Rectal smooth muscle tissue (tissue), 1 donor: ENCODE results near the gene RGS12.

Experiments
- H3K27ac ChIP-seq: one replicate; pipeline ENCODE4 v1.7.0; 2013; ENCODE audit warnings: low read depth, low read length, inconsistent platforms
- H3K27me3 ChIP-seq: one replicate; pipeline ENCODE4 v1.7.0; 2013; ENCODE audit warnings: low read length; ENCODE audit not compliant: control insufficient read depth, insufficient read depth
- H3K36me3 ChIP-seq: one replicate; pipeline ENCODE4 v1.7.0; 2013; ENCODE audit warnings: low read length; ENCODE audit not compliant: control insufficient read depth, insufficient read depth
- H3K4me1 ChIP-seq: one replicate; pipeline ENCODE4 v1.7.0; 2013; ENCODE audit warnings: low read length; ENCODE audit not compliant: control insufficient read depth, insufficient read depth
- H3K4me3 ChIP-seq: one replicate; pipeline ENCODE4 v1.7.0; 2013; ENCODE audit warnings: low read length
- H3K9ac ChIP-seq: one replicate; pipeline ENCODE4 v1.7.0; 2013; ENCODE audit warnings: low read length

RGS12 gene

DNA sequence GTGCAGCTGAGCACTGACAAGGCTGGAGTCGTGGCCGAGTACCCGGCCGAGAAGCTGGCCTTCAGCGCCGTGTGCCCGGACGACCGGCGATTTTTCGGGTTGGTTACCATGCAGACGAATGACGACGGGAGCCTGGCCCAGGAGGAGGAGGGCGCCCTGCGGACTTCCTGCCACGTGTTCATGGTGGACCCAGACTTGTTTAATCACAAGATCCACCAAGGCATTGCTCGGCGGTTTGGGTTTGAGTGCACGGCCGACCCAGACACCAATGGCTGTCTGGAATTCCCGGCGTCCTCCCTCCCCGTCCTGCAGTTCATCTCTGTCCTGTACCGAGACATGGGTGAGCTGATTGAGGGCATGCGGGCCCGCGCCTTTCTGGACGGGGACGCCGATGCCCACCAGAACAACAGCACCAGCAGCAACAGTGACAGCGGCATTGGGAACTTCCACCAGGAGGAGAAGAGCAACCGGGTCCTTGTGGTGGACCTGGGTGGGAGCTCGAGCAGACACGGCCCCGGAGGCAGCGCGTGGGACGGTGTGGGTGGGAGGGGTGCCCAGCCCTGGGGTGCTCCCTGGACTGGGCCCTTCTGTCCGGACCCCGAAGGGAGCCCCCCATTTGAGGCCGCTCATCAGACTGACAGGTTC, 24.3 kb downstream of the RGS12 start:
- no peaks in the 10 kb centered on the region for H3K36me3 ChIP-seq
- no peak overlapping the region for H3K4me3 ChIP-seq
- H3K9ac ChIP-seq, result no peak overlapping the region
- no peaks in the 10 kb centered on the region for H3K4me1 ChIP-seq
- no peak overlapping the region for H3K27ac ChIP-seq
- no peaks in the 10 kb centered on the region for H3K27me3 ChIP-seq

DNA sequence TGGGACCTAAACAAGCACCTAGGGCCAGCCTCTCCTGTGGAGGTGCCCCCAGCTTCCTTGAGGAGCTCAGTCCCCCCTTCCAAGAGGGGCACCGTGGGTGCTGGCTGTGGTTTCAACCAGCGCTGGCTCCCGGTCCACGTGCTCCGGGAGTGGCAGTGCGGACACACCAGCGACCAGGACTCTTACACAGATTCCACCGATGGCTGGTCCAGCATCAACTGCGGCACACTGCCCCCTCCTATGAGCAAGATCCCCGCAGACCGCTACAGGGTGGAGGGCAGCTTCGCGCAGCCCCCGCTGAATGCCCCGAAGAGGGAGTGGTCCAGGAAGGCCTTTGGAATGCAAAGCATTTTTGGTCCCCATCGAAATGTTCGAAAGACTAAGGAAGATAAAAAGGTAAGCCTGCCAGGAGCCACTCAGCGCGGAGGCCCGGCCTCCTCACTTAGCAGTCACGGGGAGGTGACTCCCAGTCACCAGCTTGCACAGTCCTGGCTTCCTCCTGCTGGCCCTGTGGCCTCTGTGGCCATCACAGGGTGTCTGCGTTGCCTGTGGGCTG, 24.9 kb downstream of the RGS12 start:
- no peaks in the 10 kb centered on the region for H3K36me3 ChIP-seq
- no peak overlapping the region for H3K27ac ChIP-seq
- no peak overlapping the region for H3K9ac ChIP-seq
- no peaks in the 10 kb centered on the region for H3K4me1 ChIP-seq
- H3K4me3 ChIP-seq, result no peak overlapping the region
- H3K27me3 ChIP-seq, result no peaks in the 10 kb centered on the region

DNA sequence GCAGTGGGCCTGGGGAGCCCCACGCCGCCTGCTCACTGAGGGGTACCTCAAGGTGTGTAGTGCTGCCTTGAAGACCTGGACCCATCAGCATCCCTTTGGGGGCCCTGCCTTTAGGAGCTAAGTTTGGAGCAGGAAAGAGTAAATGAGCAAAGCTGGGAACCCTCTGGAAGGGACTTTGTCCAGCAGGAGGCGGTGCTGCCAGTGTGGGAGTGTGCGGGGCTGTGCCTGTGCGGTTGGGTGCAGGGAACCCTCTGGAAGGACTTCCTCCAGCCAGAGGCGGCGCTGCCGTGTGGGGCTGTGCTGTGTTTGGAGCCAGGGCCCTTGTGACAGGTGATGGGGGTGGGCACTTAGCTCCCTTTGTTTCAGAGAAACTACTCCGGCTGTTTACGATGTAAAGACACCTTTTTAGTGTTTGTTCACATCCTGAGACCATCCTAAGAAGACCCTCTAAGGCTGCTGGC, 25.8 kb downstream of the RGS12 start:
- H3K9ac ChIP-seq, result no peak overlapping the region
- H3K4me3 ChIP-seq, result no peak overlapping the region
- no peaks in the 10 kb centered on the region for H3K27me3 ChIP-seq
- H3K4me1 ChIP-seq, result no peaks in the 10 kb centered on the region
- no peak overlapping the region for H3K27ac ChIP-seq
- no peaks in the 10 kb centered on the region for H3K36me3 ChIP-seq

DNA sequence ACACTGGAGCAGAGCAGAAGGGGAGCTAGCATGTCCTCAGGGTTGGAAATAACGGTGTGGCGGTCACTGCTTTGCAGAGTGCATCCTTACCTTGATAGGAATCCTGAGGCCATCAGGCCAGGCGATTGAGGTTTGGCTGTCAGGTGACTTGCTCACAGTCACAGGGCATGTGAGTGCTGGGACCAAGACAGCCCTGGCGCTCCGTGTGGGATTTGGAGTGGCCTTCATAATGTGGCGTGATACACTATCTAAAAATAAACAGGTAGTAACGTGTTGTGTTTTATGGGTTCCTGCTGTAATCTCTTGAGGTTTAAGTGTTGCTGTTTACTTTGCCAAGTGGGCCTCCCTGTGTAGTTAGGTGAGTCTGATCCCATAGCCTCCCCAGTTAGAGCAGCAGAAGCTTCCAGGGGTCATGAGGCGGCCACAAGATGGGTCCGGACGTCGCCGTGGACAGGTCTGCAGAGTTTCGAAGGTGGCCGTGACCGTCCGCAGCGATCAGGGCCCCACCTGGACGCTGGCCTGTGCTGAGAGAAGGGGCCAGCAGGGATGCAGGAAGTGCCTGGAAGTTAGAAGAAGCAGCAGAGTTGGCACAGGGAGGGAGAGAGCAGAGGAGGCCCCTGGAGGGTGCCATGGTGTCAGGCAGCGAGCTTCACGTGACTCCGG, 27.7 kb downstream of the RGS12 start:
- Histone ChIP-seq H3K27me3 (no peaks in the 10 kb centered on the region), H3K36me3 (no peaks in the 10 kb centered on the region), H3K27ac (no peak overlapping the region), H3K4me1 (no peaks in the 10 kb centered on the region), H3K9ac (no peak overlapping the region), H3K4me3 (no peak overlapping the region)

DNA sequence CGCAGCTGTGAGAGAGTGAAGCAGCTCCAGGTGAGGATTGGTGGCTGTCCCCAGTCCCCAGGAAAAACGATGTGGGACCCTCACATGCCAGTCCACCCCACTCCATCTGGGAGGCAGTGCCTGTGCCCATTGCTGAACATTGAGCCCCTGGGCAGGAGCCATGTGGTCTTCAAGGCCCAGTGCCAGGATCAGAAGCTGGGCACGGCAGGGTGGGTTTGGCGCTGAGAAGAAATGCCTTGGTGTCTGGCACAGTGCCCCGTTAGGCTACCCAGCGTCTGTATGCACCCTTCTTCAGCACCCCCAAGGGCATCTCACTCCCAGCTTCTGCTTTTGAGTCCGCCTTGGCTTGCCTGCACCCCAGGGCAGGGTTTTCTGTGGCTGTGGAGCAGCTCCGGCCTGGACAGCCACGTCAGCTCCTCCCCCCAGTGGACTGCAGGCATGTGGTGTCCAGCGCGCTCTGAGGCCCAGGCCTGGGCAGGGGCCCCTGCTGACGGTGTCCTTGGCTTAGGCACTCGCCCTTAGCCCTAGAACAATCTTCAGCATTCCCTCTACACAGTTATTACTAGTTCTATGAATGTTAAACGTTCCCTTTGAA, 28.6 kb downstream of the RGS12 start:
- no peak overlapping the region for H3K9ac ChIP-seq

DNA sequence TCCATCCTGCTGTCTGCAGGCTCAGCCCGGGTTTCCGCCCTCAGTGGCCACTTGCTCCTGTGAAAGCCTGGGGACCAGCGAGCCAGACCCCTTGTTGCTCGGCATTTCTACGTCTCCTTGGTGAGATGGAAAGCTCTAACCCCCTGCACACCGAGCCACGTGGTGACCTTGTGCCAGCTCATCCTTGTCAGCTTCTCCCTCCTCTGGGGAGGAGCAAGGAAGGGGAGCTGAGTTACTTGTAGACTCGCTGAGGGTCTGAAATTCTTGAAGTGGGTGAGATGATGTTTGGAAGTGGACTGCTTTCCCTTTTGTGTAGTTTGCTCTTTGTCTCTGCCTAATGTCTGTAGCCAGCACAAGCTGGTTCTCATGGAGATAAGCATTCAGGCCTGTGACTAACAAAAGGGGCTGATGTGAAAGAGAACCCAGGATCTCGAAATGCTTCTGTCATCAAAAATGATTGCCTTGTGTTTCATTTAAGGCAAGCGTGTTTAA, 29.3 kb downstream of the RGS12 start:
- H3K9ac ChIP-seq, result no peak overlapping the region
- H3K27ac ChIP-seq, result no peak overlapping the region
- H3K4me3 ChIP-seq, result no peak overlapping the region

More for the DNA sequence above, 28.6 kb downstream of the RGS12 start:
- Histone ChIP-seq H3K27me3 (no peaks in the 10 kb centered on the region), H3K27ac (no peak overlapping the region), H3K4me3 (no peak overlapping the region), H3K4me1 (no peaks in the 10 kb centered on the region), H3K36me3 (no peaks in the 10 kb centered on the region)

DNA sequence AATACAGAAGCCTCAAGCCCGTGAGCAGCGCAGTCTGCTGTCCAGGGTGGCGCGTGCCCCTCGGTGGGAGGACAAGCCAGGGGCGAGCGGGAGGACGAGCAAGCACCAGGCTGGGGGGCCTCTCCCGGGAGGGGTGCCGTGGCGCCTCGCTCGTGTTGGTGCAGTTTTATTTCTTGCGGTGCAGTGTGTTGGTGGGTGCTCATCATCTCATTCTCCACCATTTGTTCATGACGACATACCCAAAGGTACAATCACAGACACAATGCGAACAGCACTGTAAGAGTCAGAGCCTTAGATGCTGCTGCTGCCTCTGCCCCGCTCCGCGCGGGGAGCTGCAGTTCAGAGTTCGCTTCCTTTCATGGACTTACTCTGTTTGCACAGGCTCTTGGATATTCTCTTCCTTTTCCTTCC, 30.3 kb downstream of the RGS12 start:
- H3K4me3 ChIP-seq, result no peak overlapping the region
- H3K36me3 ChIP-seq, result no peaks in the 10 kb centered on the region
- no peaks in the 10 kb centered on the region for H3K4me1 ChIP-seq
- H3K27me3 ChIP-seq, result no peaks in the 10 kb centered on the region
- H3K27ac ChIP-seq, result no peak overlapping the region
- no peak overlapping the region for H3K9ac ChIP-seq

More for the DNA sequence above, 29.3 kb downstream of the RGS12 start:
- H3K4me1 ChIP-seq, result no peaks in the 10 kb centered on the region
- H3K36me3 ChIP-seq, result no peaks in the 10 kb centered on the region
- H3K27me3 ChIP-seq, result no peaks in the 10 kb centered on the region

DNA sequence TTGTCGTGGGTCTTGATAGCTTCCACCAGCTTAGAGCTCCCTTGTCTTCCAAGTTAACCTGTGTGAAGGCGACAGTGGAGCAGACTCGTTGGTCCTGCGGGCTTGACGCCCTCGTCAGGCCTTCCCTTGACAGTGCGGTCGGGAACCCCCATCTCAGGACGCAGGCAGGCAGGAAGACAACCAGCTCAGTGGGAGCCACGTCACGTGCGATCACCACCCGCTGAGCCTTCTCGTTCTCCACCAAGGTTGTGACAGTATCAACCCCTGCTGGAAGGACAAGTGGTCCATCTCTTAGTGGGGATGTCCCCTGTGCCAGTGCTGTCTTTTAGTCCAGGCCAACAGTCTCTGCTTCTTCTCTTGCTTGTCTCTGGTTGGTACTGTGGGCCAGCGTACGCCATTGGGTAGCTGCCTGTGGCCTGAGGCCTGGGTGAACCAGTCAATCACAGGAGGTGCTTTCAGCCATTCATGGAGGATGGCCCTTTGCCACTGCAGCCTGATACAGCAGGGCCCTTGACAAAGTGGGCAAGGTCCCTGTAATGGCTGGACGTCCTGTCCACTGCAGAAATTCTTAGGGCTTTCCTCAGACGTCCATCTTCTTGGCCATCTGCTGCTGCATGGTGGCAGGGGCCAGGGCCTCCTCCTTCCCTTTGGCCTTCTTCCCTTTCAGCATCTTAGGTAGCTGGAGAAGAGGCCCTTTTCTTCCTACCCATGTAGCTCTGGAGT, 31.4 kb downstream of the RGS12 start:
- no peaks in the 10 kb centered on the region for H3K27me3 ChIP-seq
- H3K27ac ChIP-seq, result no peak overlapping the region
- H3K4me1 ChIP-seq, result no peaks in the 10 kb centered on the region
- H3K36me3 ChIP-seq, result no peaks in the 10 kb centered on the region
- no peak overlapping the region for H3K4me3 ChIP-seq
- no peak overlapping the region for H3K9ac ChIP-seq

DNA sequence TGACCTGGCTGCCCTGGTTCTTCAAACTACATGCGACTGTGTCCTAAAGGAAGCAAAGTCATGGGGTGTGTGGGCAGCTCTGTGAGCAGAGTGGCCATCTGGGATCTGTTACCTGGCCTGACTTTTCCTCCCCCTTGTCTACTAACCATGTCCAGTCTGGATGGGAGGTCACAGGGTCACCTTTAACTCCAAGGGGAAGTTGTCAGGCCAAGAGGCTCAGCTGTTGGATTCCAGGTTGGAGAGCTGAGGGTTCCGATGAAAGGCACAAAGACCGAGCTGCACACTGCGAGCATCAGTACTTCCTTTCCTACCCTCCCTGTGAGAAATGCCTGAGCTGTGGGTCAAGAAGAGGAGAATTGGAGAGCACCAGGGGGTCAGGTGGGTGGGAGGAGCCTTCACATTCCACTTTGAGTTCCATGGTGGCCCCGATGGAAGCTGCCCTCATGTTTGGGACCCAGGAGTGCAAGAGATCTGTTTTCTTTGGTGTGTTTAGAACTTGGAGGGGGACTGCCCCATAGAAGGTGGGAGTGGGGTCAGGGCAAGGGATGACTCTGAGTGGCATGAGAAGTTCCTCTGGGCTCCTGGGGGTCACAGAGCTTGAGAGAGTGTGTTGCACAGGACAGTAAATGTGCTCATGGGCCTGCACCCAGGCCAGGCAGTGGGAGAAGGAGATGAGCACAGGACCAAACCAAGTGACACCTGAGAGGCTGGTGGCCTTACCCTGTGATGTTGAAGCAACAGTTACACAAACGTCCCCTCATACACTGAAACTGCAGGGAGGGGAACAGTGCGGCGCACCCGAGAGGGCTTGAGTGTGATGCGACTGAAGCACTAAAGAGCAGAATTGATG, 36.2 kb downstream of the RGS12 start:
- Histone ChIP-seq H3K4me3 (no peak overlapping the region), H3K27me3 (no peaks in the 10 kb centered on the region), H3K9ac (no peak overlapping the region), H3K27ac (no peak overlapping the region), H3K36me3 (no peaks in the 10 kb centered on the region), H3K4me1 (no peaks in the 10 kb centered on the region)

DNA sequence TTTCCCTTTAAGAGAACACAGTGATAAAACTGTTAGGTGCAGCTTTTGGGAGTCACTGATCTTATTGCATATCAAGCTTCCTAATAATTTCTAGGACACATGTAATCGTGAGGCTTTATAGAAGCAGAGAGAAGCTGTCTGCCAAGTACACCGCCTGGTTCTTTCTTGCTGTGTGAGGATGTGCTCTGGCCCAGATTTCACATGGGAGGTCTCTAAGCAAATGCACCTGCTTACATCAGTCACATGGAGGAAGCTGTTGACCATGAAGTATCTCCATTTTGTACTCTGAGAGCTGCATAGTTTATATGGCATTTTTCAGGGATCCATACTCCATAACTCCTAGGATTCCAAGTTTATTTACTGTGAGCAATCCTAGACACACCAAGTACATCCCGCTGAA, 37.1 kb downstream of the RGS12 start:
- Histone ChIP-seq H3K4me1 (no peaks in the 10 kb centered on the region), H3K27ac (no peak overlapping the region), H3K9ac (no peak overlapping the region), H3K27me3 (no peaks in the 10 kb centered on the region), H3K36me3 (no peaks in the 10 kb centered on the region), H3K4me3 (no peak overlapping the region)

DNA sequence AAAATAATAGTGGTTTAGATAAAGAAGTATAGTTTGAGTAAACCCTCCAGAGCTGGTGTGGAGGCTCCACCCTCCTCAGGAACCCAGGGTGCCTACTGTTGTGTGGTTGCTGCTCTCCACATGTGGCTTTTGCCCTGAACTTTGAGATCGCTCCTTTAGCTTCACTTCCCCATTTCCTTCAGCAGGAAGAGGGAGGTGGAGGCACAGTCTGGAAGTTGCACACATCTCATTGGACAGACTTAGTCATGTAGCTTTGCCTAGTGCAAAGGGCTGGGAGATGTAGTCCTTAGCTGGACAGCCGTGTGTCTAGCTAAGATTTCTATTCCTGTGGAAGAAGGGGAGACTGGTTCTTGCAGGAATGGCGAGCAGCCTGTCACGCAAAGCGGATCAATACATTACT, 37.9 kb downstream of the RGS12 start:
- H3K36me3 ChIP-seq, result no peaks in the 10 kb centered on the region
- H3K4me3 ChIP-seq, result no peak overlapping the region
- H3K4me1 ChIP-seq, result no peaks in the 10 kb centered on the region
- H3K27me3 ChIP-seq, result no peaks in the 10 kb centered on the region
- H3K27ac ChIP-seq, result no peak overlapping the region
- no peak overlapping the region for H3K9ac ChIP-seq
